GM12891 (cell line): ENCODE measurements around the gene DGCR2.

Experiments
- POLR2A ChIP-seq: IDR thresholded peaks from 2 replicates; pipeline ENCODE4 v1.6.1; 2011; ENCODE audit warnings: low read depth, low read length, control low read depth
- POLR2AphosphoS5 ChIP-seq: IDR thresholded peaks from 2 replicates; pipeline ENCODE4 v1.6.1; 2011; ENCODE audit warnings: low read depth, low read length, control low read depth
- POU2F2 ChIP-seq: IDR thresholded peaks from 2 replicates; pipeline ENCODE4 v1.6.1; 2011; ENCODE audit warnings: low read depth, mild to moderate bottlenecking, control low read depth, low read length, moderate library complexity
- SPI1 ChIP-seq: IDR thresholded peaks from 2 replicates; pipeline ENCODE4 v1.6.1; 2011; ENCODE audit warnings: low read depth, low read length, control low read depth
- TAF1 ChIP-seq: IDR thresholded peaks from 2 replicates; pipeline ENCODE4 v1.6.1; 2011; ENCODE audit warnings: low read depth, low read length, control low read depth

DNA sequence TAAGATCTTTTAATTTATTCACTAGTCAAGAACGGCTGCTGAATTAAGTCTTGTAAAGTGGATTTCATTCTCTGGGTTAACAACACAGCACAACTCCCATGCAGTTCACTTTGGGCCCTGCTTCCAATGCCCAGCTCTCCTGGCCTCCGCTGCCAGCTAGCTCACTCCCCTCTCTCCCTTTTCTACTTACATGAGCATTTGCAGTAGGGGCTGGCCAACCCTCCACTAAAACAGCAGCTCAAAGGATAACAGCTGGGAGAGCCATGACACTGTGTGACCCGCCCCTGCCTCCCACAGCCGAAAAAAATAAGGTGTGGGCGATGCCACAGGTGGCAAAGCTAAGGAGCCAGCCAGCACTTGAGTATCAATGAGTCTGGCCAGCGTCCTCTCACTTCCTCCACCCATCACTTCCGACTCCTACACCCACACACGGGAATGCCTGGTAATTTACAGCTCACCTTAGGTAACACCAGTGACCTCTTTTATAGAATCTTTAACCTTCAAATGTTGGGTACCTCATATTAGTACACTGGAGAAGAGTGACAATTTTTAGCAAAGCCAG lies 56.8 kb downstream of the DGCR2 start:
- no peak for TF ChIP-seq POLR2AphosphoS5
- no peak for TF ChIP-seq POLR2A
- no peak for TF ChIP-seq POU2F2
- no peak for TF ChIP-seq SPI1
- no peak for TF ChIP-seq TAF1
